ENCODE data around the gene GCHFR.

GCHFR gene

DNA sequence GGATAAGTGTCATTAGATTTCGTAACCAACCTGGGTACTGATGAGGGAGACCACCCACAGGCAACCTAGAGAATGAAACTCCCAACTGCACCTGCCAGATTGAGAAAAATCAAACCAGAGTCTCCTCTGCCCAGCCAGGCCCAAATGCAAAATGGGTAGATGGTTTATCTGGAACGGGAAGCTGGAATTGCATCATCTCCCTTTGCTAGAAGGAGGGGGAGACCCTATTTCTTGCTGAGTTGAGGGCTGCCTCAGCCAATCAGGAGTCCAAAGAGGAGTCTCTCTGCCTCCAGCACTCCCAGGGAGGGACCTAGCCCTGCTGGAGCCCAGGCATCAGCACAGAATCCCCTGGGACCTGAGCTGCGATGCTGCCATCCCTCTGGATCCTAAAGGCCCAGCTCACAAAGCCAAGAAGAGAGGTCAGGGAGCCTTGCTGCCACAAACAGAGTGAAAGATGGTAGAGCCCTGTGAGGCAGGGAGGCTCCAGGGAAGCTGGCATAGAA lies 16.9 kb upstream of the GCHFR start:
- Mint-ChIP-seq H3K27me3 (no peaks in the 10 kb centered on the region), H3K4me3 (no peak overlapping the region), H3K4me1 (no peaks in the 10 kb centered on the region), H3K9me3 (no peaks in the 10 kb centered on the region), H3K36me3 (peaks cover 37% of the 10 kb centered on the region), H3K27ac (no peak overlapping the region)
- no peak for ATAC-seq

DNA sequence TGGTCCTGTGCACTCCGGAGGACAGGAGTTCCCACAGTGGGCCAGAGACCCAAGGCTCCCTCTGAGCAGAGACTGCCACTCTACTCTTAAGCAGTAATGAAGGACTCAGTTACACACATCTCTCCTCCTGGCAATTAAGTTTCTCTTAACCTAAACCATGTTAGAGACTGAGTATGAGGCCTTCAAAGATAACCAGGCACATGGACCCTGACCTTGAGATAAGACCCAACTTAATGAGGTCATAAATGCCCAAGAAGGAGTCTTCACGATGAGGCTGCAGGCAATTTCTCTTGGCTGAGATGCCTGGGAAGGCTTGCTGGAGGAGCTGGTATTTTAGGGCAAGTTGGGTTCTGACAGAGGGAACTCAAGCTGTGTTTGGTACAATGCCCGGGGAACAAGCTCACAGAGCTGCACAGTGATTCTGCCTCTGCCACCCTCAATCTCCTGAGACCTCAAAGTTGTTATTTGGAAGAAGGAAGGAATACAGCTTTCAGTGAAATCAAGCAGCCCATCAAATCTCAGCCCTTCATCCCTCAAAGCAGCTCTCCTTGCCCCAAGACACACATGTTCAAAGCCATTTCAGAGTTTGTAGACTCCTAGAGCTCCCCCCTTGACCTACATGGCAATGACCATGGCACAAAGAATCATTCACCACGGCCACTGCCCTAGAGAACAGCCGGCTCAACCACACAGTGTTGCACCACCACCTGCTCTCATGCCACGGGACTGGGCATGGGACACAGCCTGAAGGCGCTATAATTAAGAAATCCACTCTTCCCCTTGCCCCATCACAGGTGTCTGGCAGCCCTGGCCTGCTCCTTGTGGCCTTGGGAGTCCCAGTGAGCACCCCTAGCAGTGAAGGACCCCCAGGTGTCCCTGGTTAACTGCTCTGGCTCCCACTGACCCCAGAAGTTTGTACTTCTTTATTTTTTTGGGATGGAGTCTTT lies 15.9 kb upstream of the GCHFR start:
- H3K36me3 Mint-ChIP-seq = peaks cover 39% of the 10 kb centered on the region
- no peak for ATAC-seq
- H3K27me3 Mint-ChIP-seq = no peaks in the 10 kb centered on the region
- no peak overlapping the region for H3K4me3 Mint-ChIP-seq
- no peak overlapping the region for H3K27ac Mint-ChIP-seq
- H3K4me1 Mint-ChIP-seq = peaks cover 9% of the 10 kb centered on the region
- no peaks in the 10 kb centered on the region for H3K9me3 Mint-ChIP-seq

DNA sequence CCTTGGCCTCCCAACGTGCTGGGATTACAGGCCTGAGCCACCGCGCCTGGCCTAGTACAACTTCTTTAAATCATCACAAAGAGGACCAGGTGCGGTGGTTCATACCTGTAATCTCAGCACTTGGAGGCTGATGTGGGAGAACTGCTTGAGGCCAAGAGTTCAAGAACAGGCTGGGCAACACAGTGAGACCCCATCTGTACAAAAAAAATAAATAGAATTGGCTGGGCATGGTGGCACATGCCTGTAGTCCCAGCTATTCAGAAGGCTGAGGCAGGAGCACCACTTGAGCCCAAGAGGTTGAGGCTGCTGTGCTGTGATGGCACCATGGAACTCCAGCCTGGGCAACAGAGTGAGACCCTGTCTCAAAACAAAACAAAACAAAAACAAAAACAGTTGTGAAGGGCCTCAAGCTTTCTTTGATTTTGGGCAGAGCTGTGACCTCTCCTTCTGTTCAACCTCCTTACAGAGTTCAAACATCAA lies 14.7 kb upstream of the GCHFR start:
- no peak for ATAC-seq
- Mint-ChIP-seq H3K36me3 (peaks cover 39% of the 10 kb centered on the region), H3K27ac (no peak overlapping the region), H3K4me1 (peaks cover 21% of the 10 kb centered on the region), H3K27me3 (no peaks in the 10 kb centered on the region), H3K9me3 (no peaks in the 10 kb centered on the region), H3K4me3 (no peak overlapping the region)

DNA sequence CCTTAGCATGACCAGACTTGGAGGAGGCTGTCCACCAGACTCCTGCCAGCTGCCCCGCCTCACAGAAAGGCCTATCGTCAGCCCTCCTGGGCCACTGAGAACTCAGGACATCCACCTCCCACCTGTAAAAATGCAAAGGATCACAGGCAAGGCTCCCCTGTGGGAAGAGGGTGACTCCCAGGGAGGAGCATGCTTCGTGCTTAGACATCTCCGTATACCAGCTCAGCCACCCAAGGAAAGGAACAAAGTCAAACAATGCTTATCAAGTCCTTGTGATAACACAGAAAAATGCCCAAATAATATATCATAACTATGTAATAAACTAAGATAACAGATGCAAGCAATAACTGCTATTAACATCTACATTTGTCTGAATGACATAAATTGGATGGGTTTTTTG lies 13.0 kb upstream of the GCHFR start:
- H3K4me1 Mint-ChIP-seq = peaks cover 35% of the 10 kb centered on the region
- H3K27me3 Mint-ChIP-seq = no peaks in the 10 kb centered on the region
- H3K4me3 Mint-ChIP-seq = no peak overlapping the region
- ATAC-seq = no peak
- H3K27ac Mint-ChIP-seq = no peak overlapping the region
- H3K9me3 Mint-ChIP-seq = no peaks in the 10 kb centered on the region
- H3K36me3 Mint-ChIP-seq = peaks cover 39% of the 10 kb centered on the region

DNA sequence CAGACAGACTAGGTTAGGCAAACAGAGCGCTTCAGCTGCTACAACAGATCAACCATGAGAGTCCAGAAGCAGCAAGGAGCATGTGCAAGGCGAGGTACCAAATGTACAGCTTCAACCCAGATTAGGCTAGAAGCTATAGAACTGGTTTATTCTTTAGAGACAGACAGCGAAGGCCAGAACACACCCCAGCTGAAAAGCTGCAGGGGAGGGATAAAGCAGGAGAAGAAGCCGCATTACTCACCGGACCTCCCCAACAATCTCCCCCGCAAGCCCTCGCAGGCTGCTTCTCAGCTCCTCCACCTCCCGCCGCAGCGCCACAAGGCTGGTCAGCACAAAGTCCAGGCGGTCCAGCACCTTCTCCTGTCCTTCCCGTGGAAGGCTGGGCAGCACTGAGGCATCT lies 12.1 kb upstream of the GCHFR start:
- no peaks in the 10 kb centered on the region for H3K9me3 Mint-ChIP-seq
- no peak overlapping the region for H3K4me3 Mint-ChIP-seq
- peaks cover 39% of the 10 kb centered on the region for H3K36me3 Mint-ChIP-seq
- no peak overlapping the region for H3K27ac Mint-ChIP-seq
- H3K27me3 Mint-ChIP-seq = no peaks in the 10 kb centered on the region
- no peak for ATAC-seq
- peaks cover 35% of the 10 kb centered on the region for H3K4me1 Mint-ChIP-seq

DNA sequence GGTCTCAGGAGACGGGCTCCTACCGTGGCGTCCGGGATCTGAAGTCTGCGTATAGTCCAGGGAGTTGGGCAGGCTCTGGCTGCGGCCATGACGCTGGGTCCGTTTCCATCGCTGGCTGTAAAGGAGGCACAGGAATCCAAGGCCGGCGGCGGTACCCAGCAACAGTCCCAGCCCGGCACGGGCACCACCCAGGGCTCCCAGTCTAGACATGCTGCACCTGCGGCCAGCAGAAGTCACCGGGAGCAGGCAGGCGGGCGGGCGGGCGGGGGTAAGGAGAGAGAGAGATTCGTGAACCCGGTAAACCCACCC lies 9.3 kb upstream of the GCHFR start:
- H3K36me3 Mint-ChIP-seq = peaks cover 27% of the 10 kb centered on the region
- H3K4me3 Mint-ChIP-seq = peak overlapping the region; percentile 97
- H3K27ac Mint-ChIP-seq = peak overlapping the region; percentile 99
- H3K9me3 Mint-ChIP-seq = no peaks in the 10 kb centered on the region
- ATAC-seq = peak; percentile 24
- H3K27me3 Mint-ChIP-seq = no peaks in the 10 kb centered on the region
- H3K4me1 Mint-ChIP-seq = peaks cover 35% of the 10 kb centered on the region

DNA sequence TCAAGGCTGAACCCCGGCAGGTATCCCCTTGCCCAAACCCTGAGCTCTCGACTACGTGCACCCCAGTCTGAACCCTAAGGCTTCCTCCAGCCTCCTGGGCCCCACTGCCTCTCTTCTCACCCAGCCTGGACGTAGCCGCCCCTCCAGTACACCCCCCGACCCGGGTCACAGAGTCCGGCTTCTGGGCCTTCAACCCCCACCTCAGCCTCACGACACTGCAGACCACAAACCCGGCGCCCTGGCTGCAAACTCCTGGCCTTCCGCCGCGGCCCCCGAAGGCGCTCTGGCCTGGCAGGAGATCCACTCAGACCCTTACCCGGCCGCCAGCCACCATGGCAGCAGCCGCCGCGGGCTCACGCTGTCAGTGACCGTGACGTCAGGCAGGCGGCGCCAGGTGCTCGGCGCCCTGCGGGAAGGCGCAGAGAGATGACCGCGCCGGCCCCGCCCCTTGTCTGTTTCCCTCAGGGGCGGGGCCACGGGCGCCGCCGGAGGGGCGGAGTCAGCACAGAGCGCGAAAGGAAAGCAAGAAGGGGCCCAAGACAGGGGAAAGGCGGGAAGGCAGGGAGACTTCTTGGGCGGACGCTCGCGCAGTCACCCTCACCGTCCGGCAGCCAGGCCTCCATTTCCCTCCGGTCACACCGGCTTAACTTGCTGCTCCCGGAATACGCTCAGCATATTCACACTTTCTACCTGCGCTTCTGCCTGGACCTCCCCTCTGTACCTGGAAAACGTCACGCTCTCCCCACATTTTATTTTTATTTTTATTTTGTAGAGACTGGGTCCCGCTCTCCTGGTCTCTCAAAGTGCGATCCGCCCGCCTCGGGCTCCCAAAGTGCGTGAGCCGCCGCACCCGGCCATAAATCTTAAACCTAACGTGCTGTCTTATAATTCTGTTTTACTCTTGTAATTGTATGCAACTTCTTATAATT lies 8.7 kb upstream of the GCHFR start, which contains the start of gene RMDN3:
TSS of gene RMDN3 (minus strand) at position 372 of the 929 bp plus-strand sequence. CDS start 471 bp downstream, outside the sequence.
- H3K27me3 Mint-ChIP-seq = no peaks in the 10 kb centered on the region

DNA sequence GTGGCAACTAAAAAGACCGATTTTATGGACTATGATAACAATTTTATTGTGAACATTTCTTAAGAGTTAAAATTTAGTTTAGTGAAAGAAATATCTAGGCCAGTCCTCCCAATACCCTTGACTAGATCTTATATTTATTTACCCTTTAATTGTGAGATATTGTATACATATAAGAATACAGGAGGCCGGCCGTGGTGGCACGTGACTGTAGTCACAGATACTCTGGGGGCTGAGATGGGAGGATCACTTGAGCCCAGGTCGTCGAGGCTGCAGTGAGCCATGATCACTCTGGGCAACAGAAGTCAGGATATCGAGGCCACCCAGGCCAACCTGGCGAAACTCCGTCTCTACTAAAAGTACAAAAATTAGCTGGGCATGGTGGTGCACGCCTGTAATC lies 8.1 kb upstream of the GCHFR start:
- Mint-ChIP-seq H3K4me1 (peaks cover 35% of the 10 kb centered on the region), H3K9me3 (no peaks in the 10 kb centered on the region), H3K4me3 (peak overlapping the region; percentile 97), H3K27ac (peak overlapping the region; percentile 99), H3K27me3 (no peaks in the 10 kb centered on the region), H3K36me3 (peaks cover 20% of the 10 kb centered on the region)
- ATAC-seq = no peak

More for the DNA sequence above, 8.7 kb upstream of the GCHFR start, which contains the start of gene RMDN3:
- Mint-ChIP-seq H3K27ac (peak within 1 kb of the TSS; percentile 99), H3K4me3 (peak within 1 kb of the TSS; percentile 97), H3K36me3 (peaks cover 23% of the 10 kb centered on the region), H3K9me3 (no peaks in the 10 kb centered on the region), H3K4me1 (peaks cover 35% of the 10 kb centered on the region)
- peak; percentile 98 for ATAC-seq

DNA sequence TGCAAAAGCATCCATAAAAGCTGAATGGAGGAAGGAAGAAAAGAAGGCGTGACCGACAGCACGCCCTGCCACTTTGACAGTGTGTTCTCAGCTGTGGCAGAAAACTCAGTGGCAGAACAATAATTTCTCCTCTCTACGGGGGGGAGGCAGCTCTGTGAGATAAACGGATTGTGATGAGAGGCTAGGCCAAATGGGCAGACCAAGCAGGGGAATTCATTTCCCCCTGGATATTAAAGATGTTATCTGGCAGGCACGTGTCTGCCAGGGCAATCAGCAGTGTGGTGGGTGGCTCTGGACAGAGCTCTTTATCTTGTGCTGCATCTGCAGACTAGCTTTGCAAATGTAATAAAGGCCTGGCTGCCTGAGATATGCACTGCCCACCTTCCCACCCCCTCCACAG lies 6.9 kb upstream of the GCHFR start:
- Mint-ChIP-seq H3K27ac (no peak overlapping the region), H3K4me3 (peak overlapping the region; percentile 27), H3K27me3 (no peaks in the 10 kb centered on the region), H3K36me3 (peaks cover 9% of the 10 kb centered on the region), H3K9me3 (no peaks in the 10 kb centered on the region), H3K4me1 (peaks cover 35% of the 10 kb centered on the region)
- no peak for ATAC-seq

DNA sequence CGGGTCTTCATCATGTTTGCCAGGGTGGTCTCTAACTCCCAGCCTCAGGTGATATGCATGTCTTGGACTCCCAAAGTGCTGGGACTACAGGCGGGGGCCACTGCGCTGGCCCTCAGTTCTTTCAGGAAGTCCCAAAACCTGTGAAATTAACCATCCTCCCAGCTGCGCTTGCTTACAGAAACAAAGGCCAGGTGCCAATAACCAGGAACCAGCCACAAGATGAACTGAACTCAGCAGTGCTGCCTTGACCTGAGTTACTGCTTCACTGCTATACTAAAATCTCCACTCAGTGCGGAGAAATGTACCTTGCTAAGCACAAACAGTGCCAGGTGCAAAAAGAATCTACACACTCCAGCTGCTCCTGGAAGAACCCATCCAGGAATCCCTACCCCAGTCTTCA lies 3.9 kb upstream of the GCHFR start:
- no peak overlapping the region for H3K27ac Mint-ChIP-seq
- no peaks in the 10 kb centered on the region for H3K9me3 Mint-ChIP-seq
- no peak for ATAC-seq
- H3K4me1 Mint-ChIP-seq = peaks cover 33% of the 10 kb centered on the region
- no peaks in the 10 kb centered on the region for H3K27me3 Mint-ChIP-seq
- H3K4me3 Mint-ChIP-seq = no peak overlapping the region
- H3K36me3 Mint-ChIP-seq = no peaks in the 10 kb centered on the region

DNA sequence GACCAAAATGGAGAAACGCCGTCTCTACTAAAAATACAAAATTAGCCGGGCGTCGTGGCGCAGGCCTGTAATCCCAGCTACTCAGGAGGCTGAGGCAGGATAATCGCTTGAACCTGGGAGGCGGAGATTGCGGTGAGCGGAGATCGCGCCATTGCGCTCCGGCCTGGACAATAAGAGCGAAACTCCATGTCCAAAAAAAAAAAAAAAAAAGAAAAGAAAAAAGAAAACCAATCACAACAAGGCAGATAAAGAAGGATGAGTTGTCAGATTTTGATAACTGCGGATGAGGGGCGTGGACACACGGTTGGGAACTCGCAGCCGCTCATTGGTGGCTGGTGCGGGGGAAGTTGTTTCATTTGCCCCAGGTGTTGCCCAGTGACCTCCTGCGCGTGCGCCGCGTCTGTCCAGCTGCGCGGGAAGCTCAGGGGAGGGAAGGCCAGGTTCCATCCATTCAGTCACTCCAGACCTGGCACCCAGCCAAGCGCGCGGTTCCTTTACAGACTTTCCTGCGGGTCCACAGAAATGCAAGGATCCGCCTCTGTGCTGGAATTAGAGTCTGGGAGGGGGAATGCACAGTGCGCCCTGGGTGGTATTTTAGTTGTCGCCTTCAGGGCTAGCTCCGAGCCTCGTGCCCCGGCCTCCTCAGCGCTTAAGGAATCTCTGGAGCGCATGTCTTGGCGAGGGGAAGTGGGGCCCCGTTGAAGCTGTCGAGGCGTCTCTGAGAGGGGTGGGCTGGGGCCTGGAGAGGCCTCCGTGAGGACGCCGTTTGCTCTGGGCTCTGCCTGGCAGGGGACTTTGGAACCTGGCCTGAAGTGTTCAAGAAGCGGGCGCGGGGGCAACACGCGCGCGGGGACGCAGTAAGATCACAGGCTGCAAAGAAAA lies 708 bp upstream of the GCHFR start:
- no peaks in the 10 kb centered on the region for H3K36me3 Mint-ChIP-seq
- peaks cover 40% of the 10 kb centered on the region for H3K4me1 Mint-ChIP-seq
- no peaks in the 10 kb centered on the region for H3K9me3 Mint-ChIP-seq
- H3K27me3 Mint-ChIP-seq = no peaks in the 10 kb centered on the region
- peak overlapping the region; percentile 74 for H3K27ac Mint-ChIP-seq
- H3K4me3 Mint-ChIP-seq = peak overlapping the region; percentile 86
- ATAC-seq = peak; percentile 28

DNA sequence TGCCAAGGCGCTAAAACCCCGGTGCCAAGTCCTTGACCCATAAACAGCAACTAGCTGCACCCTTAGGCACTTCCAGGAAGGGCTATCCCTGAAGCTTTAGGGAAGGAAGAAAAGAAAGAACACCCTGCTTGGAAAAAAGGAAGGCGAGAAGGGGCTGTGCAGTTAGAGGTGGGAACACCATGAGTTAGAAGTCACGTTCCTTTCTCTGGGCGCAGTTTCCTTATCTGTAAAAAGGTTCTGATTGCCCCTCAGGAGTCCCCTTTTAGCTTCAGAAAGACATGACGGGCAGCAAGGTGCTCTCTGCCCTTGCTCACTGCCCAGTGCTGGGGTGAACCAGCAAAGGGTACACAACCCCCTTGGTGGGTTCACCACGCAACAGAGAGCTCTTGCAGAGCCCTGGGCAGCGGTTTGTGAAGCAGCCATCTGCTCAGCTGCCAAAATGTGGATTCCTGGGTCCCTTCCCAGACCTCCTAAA lies 798 bp downstream of the GCHFR start:
- peak overlapping the region; percentile 86 for H3K4me3 Mint-ChIP-seq
- H3K4me1 Mint-ChIP-seq = peaks cover 55% of the 10 kb centered on the region
- no peaks in the 10 kb centered on the region for H3K27me3 Mint-ChIP-seq
- H3K27ac Mint-ChIP-seq = peak overlapping the region; percentile 74
- no peaks in the 10 kb centered on the region for H3K36me3 Mint-ChIP-seq
- ATAC-seq = no peak
- no peaks in the 10 kb centered on the region for H3K9me3 Mint-ChIP-seq

DNA sequence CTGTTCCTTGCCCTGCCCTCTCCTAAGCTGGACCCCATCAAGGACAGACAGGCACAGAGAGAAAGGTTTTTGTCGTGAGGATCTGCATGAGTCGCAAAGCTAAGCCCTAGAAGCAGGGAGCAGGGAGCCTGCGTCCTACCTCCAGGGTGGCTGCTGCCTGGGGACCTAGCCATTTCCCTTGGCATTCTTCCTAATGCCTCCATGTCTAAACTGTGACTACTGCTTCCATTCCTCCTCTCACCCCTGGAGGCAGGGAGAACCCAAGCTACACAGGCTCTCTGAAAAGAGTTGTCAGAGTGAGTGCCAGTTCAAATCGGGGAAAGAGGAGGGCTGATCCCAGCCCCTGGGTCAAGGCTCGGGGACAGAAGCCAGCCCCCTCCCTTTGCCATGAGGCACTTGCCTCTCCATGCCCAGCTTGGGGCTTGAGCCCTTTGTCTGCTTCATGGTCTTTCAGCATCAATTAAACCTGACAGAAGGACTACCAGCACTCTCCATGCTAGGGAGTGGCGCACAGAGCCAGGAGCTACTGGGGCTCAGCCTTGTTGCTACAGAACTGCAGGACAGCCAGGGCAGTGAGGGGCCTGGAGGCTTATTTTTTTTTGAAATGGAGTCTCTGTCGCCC lies 2.4 kb downstream of the GCHFR start:
- H3K27ac Mint-ChIP-seq = no peak overlapping the region
- no peak for ATAC-seq
- no peaks in the 10 kb centered on the region for H3K27me3 Mint-ChIP-seq
- no peaks in the 10 kb centered on the region for H3K9me3 Mint-ChIP-seq
- H3K4me3 Mint-ChIP-seq = no peak overlapping the region
- H3K36me3 Mint-ChIP-seq = peaks cover 6% of the 10 kb centered on the region
- H3K4me1 Mint-ChIP-seq = peaks cover 71% of the 10 kb centered on the region

All from stimulated activated memory B cell treated with anti-CD40 and anti-IgM and Interleukin-4, amounts not matched to agents 10 μg/mL and 1 μg/mL and 100 μg/mL, for 72 hours (primary cell).